Kidney capillary endothelial cell (primary cell): Measurements from ENCODE around the gene F5.
A peak's percentile ranks its signal among the peaks of the same experiment; 100 is the strongest.

Experiments used
- DNase-seq: peaks from one replicate; pipeline ENCODE4 v3.0.0-alpha.2; 2018; ENCODE audit warnings: low spot score

F5 gene

GRCh38 chr1:169478094-169478672 is 108.1 kb downstream of the F5 start:
- no peak for DNase-seq

GRCh38 chr1:169475806-169476387 is 110.4 kb downstream of the F5 start:
- no peak for DNase-seq

GRCh38 chr1:169474302-169474995 is 111.8 kb downstream of the F5 start:
- no peak for DNase-seq

- DNase-seq, result no peak
Observed at GRCh38 chr1:169473347-169473746, 112.9 kb downstream of the F5 start.

GRCh38 chr1:169472738-169473137 is 113.5 kb downstream of the F5 start:
- DNase-seq, result no peak

GRCh38 chr1:169468982-169469381 is 117.3 kb downstream of the F5 start:
- no peak for DNase-seq

- peak; percentile 27 for DNase-seq
Observed at GRCh38 chr1:169466259-169467230, 119.7 kb downstream of the F5 start.

GRCh38 chr1:169465281-169465680 is 121.0 kb downstream of the F5 start:
- DNase-seq, result no peak
